Psoas muscle (tissue), 8 donors: ENCODE data around the gene SBSN. TPM values are rescaled to one million over a fixed set of nuclear protein-coding genes. Genes with fewer than 3 reads are reported as not detected.
"Not testable (repeated sequence)": the region's sequence is repeated elsewhere in the genome, so short reads cannot be mapped to it uniquely, and the experiment has no call there.

ENCODE experiments used
- ATAC-seq, 4 donors: fragments of 200-7000 bp; cut with Tn5 transposase; one replicate each; pipeline ENCODE4 v1.9.1; 2020; ENCODE audit warnings: moderate library complexity in 3 of 4, mild to moderate bottlenecking in 2 of 4
- DNase-seq, 2 donors: peaks; one replicate each; pipeline ENCODE4 v3.0.0-alpha.2; 2020
- H3K27ac ChIP-seq: fragments of 200-600 bp; one replicate; pipeline ENCODE4 v1.8.0; 2022
- H3K27me3 ChIP-seq, 3 donors: fragments of 200-600 bp in 1 of 3; one replicate each; pipeline versions ENCODE4 v1.6.1 to v1.8.0; 2013 to 2022; ENCODE audit warnings: low read length in 2 of 3, mild to moderate bottlenecking in 2 of 3, moderate library complexity in 1 of 3; ENCODE audit not compliant: insufficient read depth in 3 of 3
- H3K36me3 ChIP-seq, 2 donors: fragments of 200-600 bp in 1 of 2; one replicate each; pipeline versions ENCODE4 v1.6.1 to v1.8.0; 2013 to 2022; ENCODE audit warnings: low read depth in 1 of 2, mild to moderate bottlenecking in 1 of 2, moderate library complexity in 1 of 2; ENCODE audit not compliant: insufficient read depth in 1 of 2
- H3K4me1 ChIP-seq: fragments of 200-600 bp; one replicate; pipeline ENCODE4 v1.8.0; 2022
- H3K4me3 ChIP-seq: fragments of 200-600 bp; one replicate; pipeline ENCODE4 v1.8.0; 2022; ENCODE audit warnings: mild to moderate bottlenecking
- H3K9me3 ChIP-seq: fragments of 200-600 bp; one replicate; pipeline ENCODE4 v1.8.0; 2022
- WGBS, 3 donors: extraction: QIAGEN DNeasy Blood & Tissue Kit; methylation state at CpG; one replicate each; pipeline versions ENCODE4 v1.1.6 to v1.1.7; 2013; 5-methylcytosine and 5-hydroxymethylcytosine counted together
- intact Hi-C, 2 donors: fragments of 100-400 bp; cut with DNase I; formaldehyde crosslinking; loops; one replicate each; pipeline versions ENCODE4 v1.11.0 to v1.14.2; 2022
- polyA plus RNA-seq, 3 donors: library from polyadenylated mRNA; stranded (reverse); fragments of 200-250 nt; gene quantifications; one replicate each; pipeline ENCODE4 v1.2.3, GENCODE V29; 2013
- total RNA-seq, 4 donors: library from RNA; stranded (reverse); fragmentation: NEBNext Ultra II Directional in 2 of 4; extraction: Animal tissue kit (Norgen Biotek cat#: 25700) in 2 of 4; gene quantifications; one replicate each; pipeline versions ENCODE4 v1.2.1 to v1.2.4, GENCODE V29; 2021 to 2023
- TF ChIP-seq, protein P1 (sequence below): fragments of 200-600 bp; IDR thresholded peaks from one replicate; pipeline ENCODE4 v1.8.0; 2022; ENCODE audit warnings: antibody characterized with exemption
- donor health status: healthy with polysubstance abuse.
- donor health status: DM: no; HTN: no; CAD: no; lungs with moderate emphysema.
- donor health status: Bipolar disorder and iron deficiency.
- donor health status: healthy.
- donor health status: DM: yes; HTN: yes; CAD: no.
- donor health status: DM: no; HTN: no; CAD: no.
- donor health status: DM: no; HTN: no; CAD: no.
- donor health status: DM: yes; HTN: yes; CAD: no.

SBSN gene
- total and polyA plus RNA-seq, 7 donors: 0.09 TPM; not detected in 6

GRCh38 chr19:35478794-35479677 is 49.1 kb downstream of the SBSN start:
- 76 to 79% (median 78%) methylated on average over 21 of the region's 21 CpGs for WGBS, 3 donors
- intact Hi-C loops: no loop called here

DNA sequence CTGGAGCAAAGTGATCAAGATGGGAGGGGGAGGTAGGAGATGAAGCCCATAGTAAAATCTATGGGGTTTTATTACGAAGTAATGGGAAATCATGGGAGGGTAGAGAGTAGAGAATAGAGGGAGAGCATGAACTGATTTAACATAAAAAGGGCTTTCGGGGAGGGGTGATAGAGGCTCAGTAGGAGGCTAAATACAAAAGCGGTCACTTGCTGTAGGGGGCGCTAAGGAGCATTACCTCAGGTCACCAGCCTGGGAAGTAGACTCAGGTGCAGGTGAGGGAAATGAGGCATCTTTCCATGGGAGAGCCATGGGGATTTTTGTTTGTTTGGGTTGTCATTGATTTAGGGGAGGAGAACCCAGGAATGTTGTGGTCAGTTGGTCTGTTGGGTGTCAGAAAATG is 52.0 kb downstream of the SBSN start:
- Histone ChIP-seq H3K27me3 (no peaks in the 10 kb centered on the region), H3K9me3 (no peaks in the 10 kb centered on the region), H3K4me1 (no peaks in the 10 kb centered on the region), H3K27ac (no peak overlapping the region), H3K36me3 (no peaks in the 10 kb centered on the region), H3K4me3 (no peak overlapping the region)
- intact Hi-C loops: no loop called here
- WGBS, 3 donors: 43 to 45% (median 44%) methylated on average over 4 of the region's 4 CpGs
- ATAC-seq (no peak), DNase-seq (no peak)
- TF ChIP-seq, protein P1, sequence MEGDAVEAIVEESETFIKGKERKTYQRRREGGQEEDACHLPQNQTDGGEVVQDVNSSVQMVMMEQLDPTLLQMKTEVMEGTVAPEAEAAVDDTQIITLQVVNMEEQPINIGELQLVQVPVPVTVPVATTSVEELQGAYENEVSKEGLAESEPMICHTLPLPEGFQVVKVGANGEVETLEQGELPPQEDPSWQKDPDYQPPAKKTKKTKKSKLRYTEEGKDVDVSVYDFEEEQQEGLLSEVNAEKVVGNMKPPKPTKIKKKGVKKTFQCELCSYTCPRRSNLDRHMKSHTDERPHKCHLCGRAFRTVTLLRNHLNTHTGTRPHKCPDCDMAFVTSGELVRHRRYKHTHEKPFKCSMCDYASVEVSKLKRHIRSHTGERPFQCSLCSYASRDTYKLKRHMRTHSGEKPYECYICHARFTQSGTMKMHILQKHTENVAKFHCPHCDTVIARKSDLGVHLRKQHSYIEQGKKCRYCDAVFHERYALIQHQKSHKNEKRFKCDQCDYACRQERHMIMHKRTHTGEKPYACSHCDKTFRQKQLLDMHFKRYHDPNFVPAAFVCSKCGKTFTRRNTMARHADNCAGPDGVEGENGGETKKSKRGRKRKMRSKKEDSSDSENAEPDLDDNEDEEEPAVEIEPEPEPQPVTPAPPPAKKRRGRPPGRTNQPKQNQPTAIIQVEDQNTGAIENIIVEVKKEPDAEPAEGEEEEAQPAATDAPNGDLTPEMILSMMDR: no peak

More at GRCh38 chr19:35478794-35479677, 49.1 kb downstream of the SBSN start:
- ATAC-seq (no peak), DNase-seq (no peak)
- Histone ChIP-seq H3K27ac (no peak overlapping the region), H3K4me3 (no peak overlapping the region), H3K36me3 (no peaks in the 10 kb centered on the region), H3K9me3 (no peaks in the 10 kb centered on the region), H3K4me1 (no peaks in the 10 kb centered on the region), H3K27me3 (no peaks in the 10 kb centered on the region)
- TF ChIP-seq, protein P1: no peak

DNA sequence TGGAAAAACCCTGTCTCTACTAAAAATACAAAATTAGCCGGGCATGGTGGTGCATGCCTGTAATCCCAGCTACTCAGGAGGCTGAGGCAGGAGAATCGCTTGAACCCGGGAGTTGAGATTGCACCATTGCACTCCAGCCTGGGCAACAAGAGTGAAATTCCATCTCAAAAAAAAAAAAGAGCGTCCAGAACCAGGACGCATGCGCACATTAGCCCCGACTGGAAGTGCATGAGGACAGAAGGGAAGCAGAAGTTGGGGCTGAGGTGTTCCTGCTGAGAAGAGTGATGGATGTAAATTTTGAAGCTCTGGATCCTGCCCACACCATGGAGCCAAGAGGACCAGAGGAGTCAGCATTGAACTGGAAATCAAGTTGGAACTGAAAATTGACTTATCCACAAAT is 53.5 kb downstream of the SBSN start:
- ATAC-seq, DNase-seq, H3K36me3 ChIP-seq, H3K9me3 ChIP-seq, H3K27me3 ChIP-seq, H3K27ac ChIP-seq, intact Hi-C loops, H3K4me1 ChIP-seq, H3K4me3 ChIP-seq: not testable (repeated sequence)
- 86 to 91% (median 89%) methylated on average over 6 to 7 of the region's 7 CpGs for WGBS, 3 donors

GRCh38 chr19:35474104-35474503 is 54.0 kb downstream of the SBSN start:
- no peaks in the 10 kb centered on the region for H3K4me1 ChIP-seq
- no peaks in the 10 kb centered on the region for H3K36me3 ChIP-seq
- H3K27me3 ChIP-seq: no peaks in the 10 kb centered on the region
- TF ChIP-seq, protein P1: no peak
- intact Hi-C loops: no loop called here
- DNase-seq (no peak), ATAC-seq (no peak)
- WGBS, 3 donors: 89 to 95% (median 91%) methylated on average over 14 of the region's 14 CpGs
- no peaks in the 10 kb centered on the region for H3K9me3 ChIP-seq
- no peak overlapping the region for H3K4me3 ChIP-seq
- H3K27ac ChIP-seq: no peak overlapping the region

Other genes starting within 250 kb of the SBSN start
- under 1 TPM in 2 of 4 donors, not detected in 2; 0.22 to 0.42 TPM for gene HAMP, start 245.8 kb downstream of the SBSN start, total RNA-seq
- not detected for gene HAMP, start 245.8 kb downstream of the SBSN start, polyA plus RNA-seq
- gene MAG, start 236.2 kb downstream of the SBSN start, total RNA-seq: under 1 TPM in 1 of 4 donors, not detected in 3; 0.11 TPM
- under 1 TPM in 2 of 3 donors, not detected in 1; 0.05 to 0.30 TPM for gene MAG, start 236.2 kb downstream of the SBSN start, polyA plus RNA-seq
- gene CD22, start 199.1 kb downstream of the SBSN start, total RNA-seq: 1 to 10 TPM in 2 of 4 donors, under 1 TPM in 2; 0.15 to 3.2 (median 1.2) TPM
- gene CD22, start 199.1 kb downstream of the SBSN start, polyA plus RNA-seq: under 1 TPM; 0.11 to 0.32 (median 0.14) TPM
- gene FFAR1, start 180.4 kb downstream of the SBSN start, total RNA-seq: not detected
- gene FFAR1, start 180.4 kb downstream of the SBSN start, polyA plus RNA-seq: not detected
- gene FFAR3, start 169.9 kb downstream of the SBSN start, total RNA-seq: under 1 TPM in 2 of 4 donors, not detected in 2; 0.17 to 0.22 TPM
- gene FFAR3, start 169.9 kb downstream of the SBSN start, polyA plus RNA-seq: under 1 TPM in 1 of 3 donors, not detected in 2; 0.04 TPM
- gene GPR42, start 157.2 kb downstream of the SBSN start, total RNA-seq: not detected
- gene GPR42, start 157.2 kb downstream of the SBSN start, polyA plus RNA-seq: not detected
- under 1 TPM in 3 of 4 donors, not detected in 1; 0.13 to 0.47 (median 0.41) TPM for gene FFAR2, start 80.1 kb downstream of the SBSN start, total RNA-seq
- gene FFAR2, start 80.1 kb downstream of the SBSN start, polyA plus RNA-seq: under 1 TPM; 0.07 to 0.16 (median 0.08) TPM
- gene KRTDAP, start 37.8 kb downstream of the SBSN start, total RNA-seq: not detected
- not detected for gene KRTDAP, start 37.8 kb downstream of the SBSN start, polyA plus RNA-seq
- under 1 TPM in 3 of 4 donors, not detected in 1; 0.44 to 0.63 (median 0.45) TPM for gene DMKN, start 14.7 kb downstream of the SBSN start, total RNA-seq
- under 1 TPM; 0.21 to 0.77 (median 0.73) TPM for gene DMKN, start 14.7 kb downstream of the SBSN start, polyA plus RNA-seq
- not detected for gene GAPDHS, start 5.1 kb upstream of the SBSN start, total RNA-seq
- gene GAPDHS, start 5.1 kb upstream of the SBSN start, polyA plus RNA-seq: not detected
- 100 to 1,000 TPM in 1 of 4 donors, 10 to 100 TPM in 3; 77.1 to 103 (median 85.5) TPM for gene TMEM147, start 17.3 kb upstream of the SBSN start, total RNA-seq
- gene TMEM147, start 17.3 kb upstream of the SBSN start, polyA plus RNA-seq: 100 to 1,000 TPM; 143 to 245 (median 202) TPM
- not detected for gene ATP4A, start 35.3 kb upstream of the SBSN start, total RNA-seq
- gene ATP4A, start 35.3 kb upstream of the SBSN start, polyA plus RNA-seq: not detected
- gene PMIS2, start 57.9 kb upstream of the SBSN start, total RNA-seq: not detected
- gene PMIS2, start 57.9 kb upstream of the SBSN start, polyA plus RNA-seq: not detected
- 1 to 10 TPM; 2.5 to 6.1 (median 4.8) TPM for gene HAUS5, start 84.4 kb upstream of the SBSN start, total RNA-seq
- gene HAUS5, start 84.4 kb upstream of the SBSN start, polyA plus RNA-seq: 1 to 10 TPM; 3.3 to 3.9 (median 3.6) TPM
- 10 to 100 TPM; 50.1 to 68.1 (median 59.1) TPM for gene RBM42, start 100.7 kb upstream of the SBSN start, total RNA-seq
- gene RBM42, start 100.7 kb upstream of the SBSN start, polyA plus RNA-seq: 10 to 100 TPM; 53.2 to 69.1 (median 61.1) TPM
- gene ETV2, start 113.4 kb upstream of the SBSN start, total RNA-seq: not detected
- under 1 TPM; 0.19 to 0.23 (median 0.20) TPM for gene ETV2, start 113.4 kb upstream of the SBSN start, polyA plus RNA-seq
- 100 to 1,000 TPM; 631 to 878 (median 757) TPM for gene COX6B1, start 120.0 kb upstream of the SBSN start, total RNA-seq
- 1,000 to 10,000 TPM in 2 of 3 donors, 100 to 1,000 TPM in 1; 912 to 1,724 (median 1,459) TPM for gene COX6B1, start 120.0 kb upstream of the SBSN start, polyA plus RNA-seq
- not detected for gene UPK1A, start 138.2 kb upstream of the SBSN start, total RNA-seq
- gene UPK1A, start 138.2 kb upstream of the SBSN start, polyA plus RNA-seq: under 1 TPM; 0.17 to 0.31 (median 0.24) TPM
- gene ZBTB32, start 176.2 kb upstream of the SBSN start, total RNA-seq: not detected
- under 1 TPM in 2 of 3 donors, not detected in 1; 0.08 to 0.10 TPM for gene ZBTB32, start 176.2 kb upstream of the SBSN start, polyA plus RNA-seq
- gene KMT2B, start 189.7 kb upstream of the SBSN start, total RNA-seq: 10 to 100 TPM; 18.0 to 29.0 (median 23.4) TPM
- 10 to 100 TPM; 13.4 to 20.0 (median 19.2) TPM for gene KMT2B, start 189.7 kb upstream of the SBSN start, polyA plus RNA-seq
- gene IGFLR1, start 214.1 kb upstream of the SBSN start, total RNA-seq: 10 to 100 TPM in 1 of 4 donors, 1 to 10 TPM in 3; 2.0 to 12.4 (median 2.4) TPM
- 10 to 100 TPM in 1 of 3 donors, 1 to 10 TPM in 2; 5.8 to 11.9 (median 9.9) TPM for gene IGFLR1, start 214.1 kb upstream of the SBSN start, polyA plus RNA-seq
- 10 to 100 TPM; 13.3 to 28.7 (median 19.6) TPM for gene U2AF1L4, start 217.1 kb upstream of the SBSN start, total RNA-seq
- gene U2AF1L4, start 217.1 kb upstream of the SBSN start, polyA plus RNA-seq: 10 to 100 TPM; 12.3 to 26.6 (median 13.6) TPM
- gene PSENEN, start 217.3 kb upstream of the SBSN start, total RNA-seq: 10 to 100 TPM; 34.7 to 41.0 (median 36.7) TPM
- 100 to 1,000 TPM in 1 of 3 donors, 10 to 100 TPM in 2; 61.6 to 116 (median 67.7) TPM for gene PSENEN, start 217.3 kb upstream of the SBSN start, polyA plus RNA-seq
- 10 to 100 TPM in 1 of 4 donors, 1 to 10 TPM in 3; 3.1 to 14.5 (median 7.9) TPM for gene LIN37, start 220.3 kb upstream of the SBSN start, total RNA-seq
- 10 to 100 TPM; 17.8 to 26.8 (median 23.1) TPM for gene LIN37, start 220.3 kb upstream of the SBSN start, polyA plus RNA-seq
- 1,000 to 10,000 TPM in 1 of 4 donors, 100 to 1,000 TPM in 3; 656 to 1,308 (median 674) TPM for gene HSPB6, start 228.7 kb upstream of the SBSN start, total RNA-seq
- gene HSPB6, start 228.7 kb upstream of the SBSN start, polyA plus RNA-seq: 100 to 1,000 TPM; 303 to 719 (median 476) TPM
- gene PROSER3, start 229.9 kb upstream of the SBSN start, total RNA-seq: 10 to 100 TPM in 1 of 4 donors, 1 to 10 TPM in 3; 4.2 to 16.2 (median 9.0) TPM
- gene PROSER3, start 229.9 kb upstream of the SBSN start, polyA plus RNA-seq: 10 to 100 TPM in 1 of 3 donors, 1 to 10 TPM in 2; 4.6 to 14.2 (median 5.3) TPM
- gene ARHGAP33, start 247.3 kb upstream of the SBSN start, total RNA-seq: 1 to 10 TPM in 3 of 4 donors, under 1 TPM in 1; 0.68 to 4.0 (median 2.2) TPM
- 1 to 10 TPM in 2 of 3 donors, under 1 TPM in 1; 0.96 to 1.4 (median 1.3) TPM for gene ARHGAP33, start 247.3 kb upstream of the SBSN start, polyA plus RNA-seq